Muscle of arm (tissue), 12 donors: Measurements from ENCODE around the gene WNT8A. TPM values are rescaled to one million over a fixed set of nuclear protein-coding genes. Genes with fewer than 3 reads are reported as not detected.

Experiments
- DNase-seq: peaks from one replicate; pipeline ENCODE4 v3.0.0-alpha.2; 2013
- polyA plus RNA-seq, 12 donors: library from polyadenylated mRNA; unstranded; fragments of 120-200 nt; gene quantifications; one replicate each; pipeline ENCODE4 v1.2.1, GENCODE V29; 2013; ENCODE audit not compliant: insufficient read length in 12 of 12

The WNT8A gene
- polyA plus RNA-seq, 12 donors = not detected

DNA sequence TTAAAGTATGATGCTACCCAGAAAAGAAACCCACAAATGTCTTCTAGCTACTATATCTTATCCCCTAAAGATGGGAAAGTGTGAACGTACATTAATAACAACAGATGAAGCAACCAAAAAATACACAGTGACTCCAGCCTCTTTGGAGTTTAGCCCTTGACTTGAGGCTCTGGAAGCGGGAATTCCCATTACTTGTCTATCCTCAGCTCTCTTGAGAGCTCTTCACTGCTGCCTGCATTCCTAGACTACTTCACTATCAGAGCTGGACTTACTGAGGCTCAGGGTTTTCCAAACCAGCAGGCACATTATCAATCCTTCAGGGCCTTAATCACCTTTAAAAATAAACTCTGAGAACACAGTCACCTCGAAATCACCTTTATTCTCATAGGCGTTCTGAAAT, 56.4 kb downstream of the WNT8A start:
- DNase-seq = no peak

Other genes with a start within 250 kb of the WNT8A start
- gene MYOT, start 216.2 kb upstream of the WNT8A start, polyA plus RNA-seq = 1,000 to 10,000 TPM in 1 of 12 donors, 100 to 1,000 TPM in 11; 126 to 1,923 (median 320) TPM
- 1 to 10 TPM in 1 of 12 donors, under 1 TPM in 9, not detected in 2; 0.24 to 1.1 (median 0.41) TPM for gene PKD2L2, start 194.6 kb upstream of the WNT8A start, polyA plus RNA-seq
- gene FAM13B, start 51.0 kb upstream of the WNT8A start, polyA plus RNA-seq = 10 to 100 TPM in 11 of 12 donors, not detected in 1; 22.1 to 35.0 (median 25.8) TPM
- gene NME5, start 55.4 kb downstream of the WNT8A start, polyA plus RNA-seq = 1 to 10 TPM in 5 of 12 donors, under 1 TPM in 5, not detected in 2; 0.72 to 1.6 (median 1.1) TPM
- gene BRD8, start 94.6 kb downstream of the WNT8A start, polyA plus RNA-seq = 10 to 100 TPM in 11 of 12 donors, not detected in 1; 43.5 to 86.9 (median 57.1) TPM
- gene KIF20A, start 95.1 kb downstream of the WNT8A start, polyA plus RNA-seq = 10 to 100 TPM in 11 of 12 donors, not detected in 1; 14.0 to 39.4 (median 23.2) TPM
- gene CDC23, start 129.3 kb downstream of the WNT8A start, polyA plus RNA-seq = 10 to 100 TPM in 11 of 12 donors, not detected in 1; 23.0 to 47.7 (median 39.7) TPM
- gene GFRA3, start 190.6 kb downstream of the WNT8A start, polyA plus RNA-seq = 10 to 100 TPM in 2 of 12 donors, 1 to 10 TPM in 8, not detected in 2; 2.7 to 16.3 (median 5.1) TPM
- 10 to 100 TPM in 1 of 12 donors, 1 to 10 TPM in 10, not detected in 1; 1.9 to 13.0 (median 4.2) TPM for gene CDC25C, start 247.8 kb downstream of the WNT8A start, polyA plus RNA-seq